Spleen (tissue), 11 donors: ENCODE results near the gene PTPRN2. TPM values are rescaled to one million over a fixed set of nuclear protein-coding genes. Genes with fewer than 3 reads are reported as not detected.
A peak's percentile ranks its signal among the peaks of the same experiment; 100 is the strongest.

Experiments used
- DNase-seq: peaks from one replicate; pipeline ENCODE4 v3.0.0-alpha.2; 2020
- H3K27ac ChIP-seq, 8 donors: fragments of 200-600 bp; sonication (generic) in 7 of 8; 1 replicate in 4 of 8; 2 replicates in 4 of 8; pipeline versions ENCODE4 v1.5.0 to v1.8.0; 2016 to 2021; ENCODE audit warnings: inconsistent platforms in 4 of 8, mild to moderate bottlenecking in 4 of 8, moderate library complexity in 1 of 8
- H3K27me3 ChIP-seq, 7 donors: fragments of 200-600 bp; sonication (generic) in 6 of 7; replicated peaks in 1 of 7; 1 replicate in 4 of 7; 2 replicates in 3 of 7; pipeline versions ENCODE4 v1.5.0 to v1.8.0; 2016 to 2021; ENCODE audit warnings: inconsistent platforms in 3 of 7, mild to moderate bottlenecking in 1 of 7
- H3K36me3 ChIP-seq, 6 donors: fragments of 200-600 bp; sonication (generic) in 5 of 6; 1 replicate in 4 of 6; 2 replicates in 2 of 6; pipeline versions ENCODE4 v1.5.0 to v1.8.0; 2016 to 2021; ENCODE audit warnings: inconsistent platforms in 2 of 6
- H3K4me1 ChIP-seq, 6 donors: fragments of 200-600 bp; sonication (generic) in 5 of 6; 1 replicate in 3 of 6; 2 replicates in 3 of 6; pipeline versions ENCODE4 v1.5.0 to v1.8.0; 2016 to 2021; ENCODE audit warnings: inconsistent platforms in 3 of 6
- H3K4me3 ChIP-seq, 8 donors: fragments of 200-600 bp; sonication (generic) in 7 of 8; 1 replicate in 4 of 8; 2 replicates in 4 of 8; pipeline versions ENCODE4 v1.5.0 to v1.8.0; 2016 to 2021; ENCODE audit warnings: inconsistent platforms in 4 of 8, mild to moderate bottlenecking in 4 of 8, moderate library complexity in 2 of 8
- H3K9me3 ChIP-seq, 8 donors: fragments of 200-600 bp; sonication (generic) in 7 of 8; 1 replicate in 4 of 8; 2 replicates in 4 of 8; pipeline versions ENCODE4 v1.5.0 to v1.8.0; 2016 to 2021; ENCODE audit warnings: inconsistent platforms in 4 of 8
- CTCF ChIP-seq, 11 experiments: fragments of 200-600 bp in 7 of 11; fragments of 450-650 bp in 4 of 11; sonication (generic) in 4 of 11; IDR thresholded peaks in 8 of 11; conservative IDR thresholded peaks in 3 of 11; 1 replicate in 7 of 11; 2 replicates in 4 of 11; pipeline versions ENCODE4 v1.4.0 to v1.8.0; 2016 to 2021; ENCODE audit warnings: antibody characterized with exemption in 11 of 11, inconsistent platforms in 4 of 11, mild to moderate bottlenecking in 1 of 11
- POLR2A ChIP-seq, 3 donors: fragments of 450-650 bp; IDR thresholded peaks; one replicate each; pipeline ENCODE4 v1.5.1; 2017; ENCODE audit warnings: antibody characterized with exemption in 3 of 3, mild to moderate bottlenecking in 1 of 3
- POLR2AphosphoS5 ChIP-seq, 3 donors: sonication (generic); formaldehyde crosslinking; IDR thresholded peaks; one replicate each; pipeline ENCODE4 v1.5.1; 2017; ENCODE audit warnings: antibody characterized with exemption in 3 of 3
- WGBS, 5 donors: extraction: QIAGEN DNeasy Blood & Tissue Kit in 3 of 5; methylation state at CpG; one replicate each; pipeline versions ENCODE4 v1.1.5 to v1.1.7; 2013 to 2018; 5-methylcytosine and 5-hydroxymethylcytosine counted together
- intact Hi-C: fragments of 100-400 bp; cut with DNase I; formaldehyde crosslinking; loops from one replicate; pipeline ENCODE4 v1.15.0; 2023; ENCODE audit warnings: low total_unique reads
- polyA plus RNA-seq, 3 donors: library from polyadenylated mRNA; stranded (reverse); fragments of 200-250 nt; gene quantifications; one replicate each; pipeline ENCODE4 v1.2.1, GENCODE V29; 2013
- total RNA-seq, 7 donors: library from RNA; depleted of rRNA in 3 of 7; stranded (reverse); fragments of >200 nt in 3 of 7; fragmentation: NEBNext Ultra II Directional in 4 of 7; extraction: Animal tissue kit (Norgen Biotek cat#: 25700) in 4 of 7; gene quantifications; one replicate each; pipeline versions ENCODE4 v1.1.0 to v1.2.1, GENCODE V29; 2016 to 2021
- donor health status: healthy with polysubstance abuse.
- donor health status: DM: no; HTN: no; CAD: no; lungs with moderate emphysema.
- donor health status: DM: no; HTN: no; CAD: no.
- donor health status: Bipolar disorder and iron deficiency.
- donor health status: healthy.
- donor health status: DM: no; HTN: no; CAD: no.
- donor health status: DM: yes; HTN: yes; CAD: no.

PTPRN2 gene
- total and polyA plus RNA-seq, 10 donors: 7.0 to 22.8 (median 16.8) TPM

- Histone ChIP-seq H3K27me3 (peaks cover 0 to 6% (median 0%) of the 10 kb centered on the region in 7 donors), H3K27ac (no peak overlapping the region), H3K36me3 (no peaks in the 10 kb centered on the region), H3K4me3 (no peak overlapping the region), H3K9me3 (peaks cover 0 to 7% (median 0%) of the 10 kb centered on the region in 8 donors), H3K4me1 (no peaks in the 10 kb centered on the region)
- no peak for TF ChIP-seq POLR2AphosphoS5 (IDR thresholded peaks at IDR 0.05)
- no peak for TF ChIP-seq POLR2A (IDR thresholded peaks at IDR 0.05)
- no peak for TF ChIP-seq CTCF (IDR thresholded peaks at IDR 0.05 in 8 of 11, conservative IDR thresholded peaks at IDR 0.05 in 3 of 11)
- intact Hi-C loops: no loop called here
- no peak for DNase-seq
- WGBS, 5 donors: 86 to 93% (median 90%) methylated on average over 3 to 12 of the region's 12 CpGs
Measured at GRCh38 chr7:157863176-157863575, 724.4 kb downstream of the PTPRN2 start.

GRCh38 chr7:157862731-157863130, 724.9 kb downstream of the PTPRN2 start:
- no peaks in the 10 kb centered on the region for H3K4me1 ChIP-seq
- peak; percentile 69 for DNase-seq
- no peak for TF ChIP-seq CTCF (IDR thresholded peaks at IDR 0.05 in 8 of 11, conservative IDR thresholded peaks at IDR 0.05 in 3 of 11)
- no peak overlapping the region for H3K27ac ChIP-seq
- H3K9me3 ChIP-seq: peaks cover 0 to 4% (median 0%) of the 10 kb centered on the region in 8 donors
- peaks cover 0 to 6% (median 0%) of the 10 kb centered on the region in 7 donors for H3K27me3 ChIP-seq
- H3K36me3 ChIP-seq: peaks cover 0 to 1% (median 0%) of the 10 kb centered on the region in 6 donors
- 82 to 88% (median 85%) methylated on average over 24 to 25 of the region's 25 CpGs for WGBS, 5 donors
- H3K4me3 ChIP-seq: no peak overlapping the region
- intact Hi-C loops: no loop called here

GRCh38 chr7:157861551-157861950, 726.1 kb downstream of the PTPRN2 start:
- Histone ChIP-seq H3K4me3 (no peak overlapping the region), H3K27me3 (peaks cover 0 to 6% (median 0%) of the 10 kb centered on the region in 7 donors), H3K27ac (no peak overlapping the region), H3K4me1 (no peaks in the 10 kb centered on the region), H3K9me3 (no peaks in the 10 kb centered on the region), H3K36me3 (peaks cover 0 to 6% (median 0%) of the 10 kb centered on the region in 6 donors)
- TF ChIP-seq POLR2A (IDR thresholded peaks at IDR 0.05) (no peak), POLR2AphosphoS5 (IDR thresholded peaks at IDR 0.05) (no peak), CTCF (IDR thresholded peaks at IDR 0.05 in 8 of 11, conservative IDR thresholded peaks at IDR 0.05 in 3 of 11) (no peak)
- intact Hi-C loops: no loop called here
- peak; percentile 69 for DNase-seq
- WGBS, 5 donors: 86 to 97% (median 89%) methylated on average over 8 to 17 of the region's 17 CpGs

GRCh38 chr7:157861031-157861491, 726.6 kb downstream of the PTPRN2 start:
- peak; percentile 58 for DNase-seq
- no peaks in the 10 kb centered on the region for H3K9me3 ChIP-seq
- no peak overlapping the region for H3K27ac ChIP-seq
- H3K27me3 ChIP-seq: peaks cover 0 to 6% (median 0%) of the 10 kb centered on the region in 7 donors
- H3K4me3 ChIP-seq: no peak overlapping the region
- TF ChIP-seq CTCF (IDR thresholded peaks at IDR 0.05 in 8 of 11, conservative IDR thresholded peaks at IDR 0.05 in 3 of 11): no peak
- TF ChIP-seq POLR2AphosphoS5 (IDR thresholded peaks at IDR 0.05): no peak
- no peak for TF ChIP-seq POLR2A (IDR thresholded peaks at IDR 0.05)
- peaks cover 0 to 5% (median under 1%) of the 10 kb centered on the region in 6 donors for H3K4me1 ChIP-seq
- intact Hi-C loops: no loop called here
- peaks cover 0 to 6% (median 0%) of the 10 kb centered on the region in 6 donors for H3K36me3 ChIP-seq
- 85 to 95% (median 87%) methylated on average over 11 to 21 of the region's 21 CpGs for WGBS, 5 donors
